Measurements from ENCODE around the gene ARHGEF4. TPM values are rescaled to one million over a fixed set of nuclear protein-coding genes. Genes with fewer than 3 reads are reported as not detected.

Gene ARHGEF4
- total and polyA plus RNA-seq, 5 donors from 2014 or later, result 0.22 to 1.7 (median 0.48) TPM; not detected in 1

GRCh38 chr2:130966775-130967490 is 130.2 kb downstream of the ARHGEF4 start:
- DNase-seq (no peak), ATAC-seq (ENCODE audit: low read depth in 2 of 2) (no peak)
- H3K4me3 Mint-ChIP-seq, result no peak overlapping the region
- Histone ChIP-seq H3K4me1 (ENCODE audit: control insufficient read depth, insufficient read depth, low read length, poor library complexity, severe bottlenecking) (no peaks in the 10 kb centered on the region), H3K9me3 (ENCODE audit: control insufficient read depth in 2 of 2, low read length in 2 of 2) (no peaks in the 10 kb centered on the region), H3K27me3 (ENCODE audit: control insufficient read depth, insufficient read depth, low read length) (peaks cover 9% of the 10 kb centered on the region), H3K36me3 (ENCODE audit: control insufficient read depth, insufficient read depth, low read length) (no peaks in the 10 kb centered on the region), H3K27ac (ENCODE audit: insufficient read depth, low read length, poor library complexity, severe bottlenecking) (no peak overlapping the region), H3K4me3 (ENCODE audit: low read depth, low read length) (no peak overlapping the region)
- no peaks in the 10 kb centered on the region for H3K9me3 Mint-ChIP-seq
- peaks cover 0 to 6% (median 3%) of the 10 kb centered on the region in 4 donors for H3K4me1 Mint-ChIP-seq
- H3K36me3 Mint-ChIP-seq, result no peaks in the 10 kb centered on the region
- no peak overlapping the region for H3K27ac Mint-ChIP-seq
- H3K27me3 Mint-ChIP-seq, result peaks cover 40% of the 10 kb centered on the region

GRCh38 chr2:130972410-130972809 is 135.7 kb downstream of the ARHGEF4 start:
- Histone ChIP-seq H3K4me3 (ENCODE audit: low read depth, low read length) (no peak overlapping the region), H3K27ac (ENCODE audit: insufficient read depth, low read length, poor library complexity, severe bottlenecking) (no peak overlapping the region), H3K9me3 (ENCODE audit: control insufficient read depth in 2 of 2, low read length in 2 of 2) (peaks cover 0 to 1% of the 10 kb centered on the region in 2 experiments), H3K36me3 (ENCODE audit: control insufficient read depth, insufficient read depth, low read length) (no peaks in the 10 kb centered on the region), H3K27me3 (ENCODE audit: control insufficient read depth, insufficient read depth, low read length) (peaks cover 2% of the 10 kb centered on the region), H3K4me1 (ENCODE audit: control insufficient read depth, insufficient read depth, low read length, poor library complexity, severe bottlenecking) (no peaks in the 10 kb centered on the region)
- Mint-ChIP-seq H3K9me3 (no peaks in the 10 kb centered on the region), H3K27ac (no peak overlapping the region), H3K36me3 (no peaks in the 10 kb centered on the region), H3K27me3 (peaks cover 16% of the 10 kb centered on the region), H3K4me1 (no peaks in the 10 kb centered on the region), H3K4me3 (no peak overlapping the region)
- no peak for DNase-seq
- no peak for ATAC-seq (ENCODE audit: low read depth in 2 of 2)

GRCh38 chr2:130975729-130976128 is 139.0 kb downstream of the ARHGEF4 start:
- Histone ChIP-seq H3K27me3 (ENCODE audit: control insufficient read depth, insufficient read depth, low read length) (no peaks in the 10 kb centered on the region), H3K4me1 (ENCODE audit: control insufficient read depth, insufficient read depth, low read length, poor library complexity, severe bottlenecking) (no peaks in the 10 kb centered on the region), H3K36me3 (ENCODE audit: control insufficient read depth, insufficient read depth, low read length) (no peaks in the 10 kb centered on the region), H3K27ac (ENCODE audit: insufficient read depth, low read length, poor library complexity, severe bottlenecking) (no peak overlapping the region), H3K9me3 (ENCODE audit: control insufficient read depth in 2 of 2, low read length in 2 of 2) (peaks cover 0 to 8% of the 10 kb centered on the region in 2 experiments), H3K4me3 (ENCODE audit: low read depth, low read length) (no peak overlapping the region)
- H3K27ac Mint-ChIP-seq, result no peak overlapping the region
- peaks cover 13% of the 10 kb centered on the region for H3K27me3 Mint-ChIP-seq
- no peaks in the 10 kb centered on the region for H3K36me3 Mint-ChIP-seq
- no peak overlapping the region for H3K4me3 Mint-ChIP-seq
- ATAC-seq (ENCODE audit: low read depth in 2 of 2), result peak in 1 of 2 donors; percentile 14
- no peak for DNase-seq
- H3K4me1 Mint-ChIP-seq, result no peaks in the 10 kb centered on the region
- peaks cover 0 to 5% (median 0%) of the 10 kb centered on the region in 7 donors for H3K9me3 Mint-ChIP-seq

GRCh38 chr2:130976591-130977237 is 140.0 kb downstream of the ARHGEF4 start:
- H3K27me3 ChIP-seq (ENCODE audit: control insufficient read depth, insufficient read depth, low read length), result no peaks in the 10 kb centered on the region
- no peak overlapping the region for H3K27ac ChIP-seq (ENCODE audit: insufficient read depth, low read length, poor library complexity, severe bottlenecking)
- no peak overlapping the region for H3K4me3 ChIP-seq (ENCODE audit: low read depth, low read length)
- H3K9me3 Mint-ChIP-seq, result peaks cover 0 to 5% (median 0%) of the 10 kb centered on the region in 7 donors
- H3K4me1 ChIP-seq (ENCODE audit: control insufficient read depth, insufficient read depth, low read length, poor library complexity, severe bottlenecking), result no peaks in the 10 kb centered on the region
- H3K36me3 Mint-ChIP-seq, result no peaks in the 10 kb centered on the region
- no peaks in the 10 kb centered on the region for H3K4me1 Mint-ChIP-seq
- ATAC-seq (ENCODE audit: low read depth in 2 of 2) (no peak), DNase-seq (no peak)
- H3K4me3 Mint-ChIP-seq, result no peak overlapping the region
- H3K9me3 ChIP-seq (ENCODE audit: control insufficient read depth in 2 of 2, low read length in 2 of 2), result peaks cover 0 to 8% of the 10 kb centered on the region in 2 experiments
- H3K27ac Mint-ChIP-seq, result no peak overlapping the region
- no peaks in the 10 kb centered on the region for H3K36me3 ChIP-seq (ENCODE audit: control insufficient read depth, insufficient read depth, low read length)
- H3K27me3 Mint-ChIP-seq, result peaks cover 13% of the 10 kb centered on the region

GRCh38 chr2:130977461-130978050 is 140.8 kb downstream of the ARHGEF4 start:
- DNase-seq, result no peak
- no peak overlapping the region for H3K27ac Mint-ChIP-seq
- H3K9me3 ChIP-seq (ENCODE audit: control insufficient read depth in 2 of 2, low read length in 2 of 2), result peaks cover 0 to 8% of the 10 kb centered on the region in 2 experiments
- H3K4me1 ChIP-seq (ENCODE audit: control insufficient read depth, insufficient read depth, low read length, poor library complexity, severe bottlenecking), result no peaks in the 10 kb centered on the region
- ATAC-seq (ENCODE audit: low read depth in 2 of 2), result no peak
- H3K9me3 Mint-ChIP-seq, result peaks cover 0 to 5% (median 0%) of the 10 kb centered on the region in 7 donors
- no peaks in the 10 kb centered on the region for H3K36me3 Mint-ChIP-seq
- H3K27me3 Mint-ChIP-seq, result peaks cover 9% of the 10 kb centered on the region
- H3K4me3 ChIP-seq (ENCODE audit: low read depth, low read length), result no peak overlapping the region
- H3K27ac ChIP-seq (ENCODE audit: insufficient read depth, low read length, poor library complexity, severe bottlenecking), result no peak overlapping the region
- peaks cover 0 to 2% (median 0%) of the 10 kb centered on the region in 4 donors for H3K4me1 Mint-ChIP-seq
- H3K4me3 Mint-ChIP-seq, result no peak overlapping the region
- no peaks in the 10 kb centered on the region for H3K36me3 ChIP-seq (ENCODE audit: control insufficient read depth, insufficient read depth, low read length)
- H3K27me3 ChIP-seq (ENCODE audit: control insufficient read depth, insufficient read depth, low read length), result no peaks in the 10 kb centered on the region

GRCh38 chr2:130981667-130982066 is 145.0 kb downstream of the ARHGEF4 start:
- H3K9me3 ChIP-seq (ENCODE audit: control insufficient read depth in 2 of 2, low read length in 2 of 2), result peaks cover 0 to 8% of the 10 kb centered on the region in 2 experiments

GRCh38 chr2:130985206-130985780 is 148.6 kb downstream of the ARHGEF4 start:
- Mint-ChIP-seq H3K4me1 (peaks cover 0 to 6% (median 4%) of the 10 kb centered on the region in 4 donors), H3K4me3 (no peak overlapping the region), H3K27me3 (peaks cover 4% of the 10 kb centered on the region), H3K36me3 (no peaks in the 10 kb centered on the region), H3K27ac (peak overlapping the region in 1 of 3 donors; percentile 45), H3K9me3 (peaks cover 0 to 3% (median 0%) of the 10 kb centered on the region in 7 donors)
- Histone ChIP-seq H3K36me3 (ENCODE audit: control insufficient read depth, insufficient read depth, low read length) (no peaks in the 10 kb centered on the region), H3K27ac (ENCODE audit: insufficient read depth, low read length, poor library complexity, severe bottlenecking) (no peak overlapping the region), H3K4me3 (ENCODE audit: low read depth, low read length) (no peak overlapping the region), H3K9me3 (ENCODE audit: control insufficient read depth in 2 of 2, low read length in 2 of 2) (no peaks in the 10 kb centered on the region), H3K4me1 (ENCODE audit: control insufficient read depth, insufficient read depth, low read length, poor library complexity, severe bottlenecking) (no peaks in the 10 kb centered on the region), H3K27me3 (ENCODE audit: control insufficient read depth, insufficient read depth, low read length) (no peaks in the 10 kb centered on the region)
- ATAC-seq (ENCODE audit: low read depth in 2 of 2) (no peak), DNase-seq (no peak)

More at GRCh38 chr2:130981667-130982066, 145.0 kb downstream of the ARHGEF4 start:
- DNase-seq (no peak), ATAC-seq (ENCODE audit: low read depth in 2 of 2) (no peak)
- Histone ChIP-seq H3K36me3 (ENCODE audit: control insufficient read depth, insufficient read depth, low read length) (no peaks in the 10 kb centered on the region), H3K27me3 (ENCODE audit: control insufficient read depth, insufficient read depth, low read length) (no peaks in the 10 kb centered on the region), H3K27ac (ENCODE audit: insufficient read depth, low read length, poor library complexity, severe bottlenecking) (no peak overlapping the region), H3K4me1 (ENCODE audit: control insufficient read depth, insufficient read depth, low read length, poor library complexity, severe bottlenecking) (no peaks in the 10 kb centered on the region), H3K4me3 (ENCODE audit: low read depth, low read length) (no peak overlapping the region)
- H3K27me3 Mint-ChIP-seq, result peaks cover 12% of the 10 kb centered on the region
- peaks cover 0 to 6% (median 0%) of the 10 kb centered on the region in 7 donors for H3K9me3 Mint-ChIP-seq
- H3K4me1 Mint-ChIP-seq, result peaks cover 0 to 6% (median 4%) of the 10 kb centered on the region in 4 donors
- no peaks in the 10 kb centered on the region for H3K36me3 Mint-ChIP-seq
- no peak overlapping the region for H3K4me3 Mint-ChIP-seq
- no peak overlapping the region for H3K27ac Mint-ChIP-seq
